Adrenal gland (tissue), 5 donors: ENCODE measurements around the gene YAF2.

Experiments used
- POLR2A ChIP-seq, 2 donors: fragments of 450-650 bp; IDR thresholded peaks; one replicate each; pipeline ENCODE4 v1.6.1; 2017; ENCODE audit warnings: antibody characterized with exemption in 2 of 2, mild to moderate bottlenecking in 2 of 2, moderate library complexity in 1 of 2
- TF ChIP-seq, protein P1 (sequence below), 6 experiments: fragments of 450-650 bp in 4 of 6; fragments of 200-600 bp in 2 of 6; sonication (generic) in 1 of 6; IDR thresholded peaks; 1 replicate in 5 of 6; 2 replicates in 1 of 6; pipeline versions ENCODE4 v1.5.1 to v1.8.0; 2016 to 2021; ENCODE audit warnings: antibody characterized with exemption in 6 of 6, mild to moderate bottlenecking in 2 of 6, moderate library complexity in 1 of 6
- donor health status: DM: no; HTN: no; CAD: no.

DNA sequence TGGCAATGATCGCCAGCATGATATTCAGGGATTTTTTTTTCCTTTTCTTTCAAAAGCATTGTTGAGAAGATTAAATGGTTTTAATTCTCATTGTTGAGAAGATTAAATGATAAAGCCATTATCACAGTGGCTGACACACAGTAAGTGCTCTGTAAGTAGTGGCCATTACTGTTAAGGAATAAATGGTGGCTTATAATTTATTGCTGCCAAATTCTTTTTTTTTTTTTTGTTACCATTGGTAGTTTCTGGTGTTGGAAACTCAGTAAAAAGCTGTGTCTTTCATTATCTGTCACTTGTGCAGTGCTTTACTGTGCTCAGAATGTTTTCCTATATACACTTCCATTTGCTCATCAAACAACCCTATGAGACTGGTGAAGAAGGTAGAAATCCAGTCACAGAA lies 15.3 kb downstream of the YAF2 start:
- no peak for TF ChIP-seq POLR2A (IDR thresholded peaks at IDR 0.05)
- TF ChIP-seq, protein P1, sequence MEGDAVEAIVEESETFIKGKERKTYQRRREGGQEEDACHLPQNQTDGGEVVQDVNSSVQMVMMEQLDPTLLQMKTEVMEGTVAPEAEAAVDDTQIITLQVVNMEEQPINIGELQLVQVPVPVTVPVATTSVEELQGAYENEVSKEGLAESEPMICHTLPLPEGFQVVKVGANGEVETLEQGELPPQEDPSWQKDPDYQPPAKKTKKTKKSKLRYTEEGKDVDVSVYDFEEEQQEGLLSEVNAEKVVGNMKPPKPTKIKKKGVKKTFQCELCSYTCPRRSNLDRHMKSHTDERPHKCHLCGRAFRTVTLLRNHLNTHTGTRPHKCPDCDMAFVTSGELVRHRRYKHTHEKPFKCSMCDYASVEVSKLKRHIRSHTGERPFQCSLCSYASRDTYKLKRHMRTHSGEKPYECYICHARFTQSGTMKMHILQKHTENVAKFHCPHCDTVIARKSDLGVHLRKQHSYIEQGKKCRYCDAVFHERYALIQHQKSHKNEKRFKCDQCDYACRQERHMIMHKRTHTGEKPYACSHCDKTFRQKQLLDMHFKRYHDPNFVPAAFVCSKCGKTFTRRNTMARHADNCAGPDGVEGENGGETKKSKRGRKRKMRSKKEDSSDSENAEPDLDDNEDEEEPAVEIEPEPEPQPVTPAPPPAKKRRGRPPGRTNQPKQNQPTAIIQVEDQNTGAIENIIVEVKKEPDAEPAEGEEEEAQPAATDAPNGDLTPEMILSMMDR (IDR thresholded peaks at IDR 0.05) = no peak
